Measurements from ENCODE around the gene DCAF10. TPM values are rescaled to one million over a fixed set of nuclear protein-coding genes. Genes with fewer than 3 reads are reported as not detected.

The DCAF10 gene
- total and polyA plus RNA-seq, 2 of the 13 experiments (the other 11 are each of a cell fraction or from before 2014, with no cell fraction given): 9.2 to 20.3 TPM

DNA sequence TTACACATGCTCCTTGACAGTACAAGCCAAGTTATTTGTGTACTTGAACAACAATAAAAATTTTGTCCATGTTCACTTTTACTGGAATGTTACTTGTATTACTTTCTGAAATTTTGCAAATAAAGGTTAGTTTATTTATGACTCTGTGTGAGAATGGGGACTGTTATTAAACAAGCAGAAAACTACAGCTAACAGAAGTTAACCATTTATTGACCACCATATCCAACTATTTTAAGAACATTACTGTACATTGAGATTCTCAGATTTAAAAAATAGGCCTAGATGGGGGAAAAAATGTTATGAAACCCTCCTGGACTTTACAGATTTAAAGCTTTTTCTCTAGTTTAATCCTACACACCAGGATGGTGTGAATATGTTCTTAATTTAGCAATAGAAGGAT is 101.5 kb downstream of the DCAF10 start:
- H3K36me3 ChIP-seq (replicated peaks in 1 of 2; ENCODE audit: control insufficient read depth in 1 of 2, insufficient read depth in 2 of 2, low read length in 2 of 2): peaks cover 2 to 12% of the 10 kb centered on the region in 2 experiments; a peak in 3 of 5 replicates
- FAIRE-seq: no peak
- H3K79me2 ChIP-seq (ENCODE audit: insufficient read depth, low read length): peaks cover 22% of the 10 kb centered on the region
- intact Hi-C loops (cut with micrococcal nuclease; ENCODE audit: unreplicated experiment) (loop anchor here (5.0 kb wide), 2 partner anchors 115 to 415 kb away; partner anchors contain the start of genes EXOSC3 and POLR1E), in situ Hi-C loops (cut with HindIII; ENCODE audit: extremely low pct_ligation_motif_present, low pct_unique_long_range_greater_than_20kb) (loop anchor here (10.0 to 25.0 kb wide), 3 partner anchors 353 to 453 kb away; partner anchors contain the start of gene POLR1E)
- ATAC-seq: no peak
- H3K4me1 ChIP-seq (ENCODE audit: insufficient read depth, low read length): peaks cover 44% of the 10 kb centered on the region
- no peak for DNase-seq (ENCODE audit: low spot score)
- ChIA-PET POLR2A (interaction anchor here (1.2 to 1.7 kb wide), 2 partner anchors 9 to 416 kb away, joined by 4 to 5 read pairs; no protein-coding TSS in a partner anchor), CTCF (ENCODE audit: low intra/inter-chr PET ratio, low total read pairs) (no interaction called here)
- H3K27me3 ChIP-seq (ENCODE audit: control insufficient read depth in 1 of 2, insufficient read depth in 2 of 2, low read length in 2 of 2): no peaks in the 10 kb centered on the region; a peak in 1 of 5 replicates
- H3K4me3 ChIP-seq (replicated peaks in 1 of 3; ENCODE audit: insufficient read depth in 1 of 3, low read depth in 2 of 3, low read length in 3 of 3): peak overlapping the region in 2 of 3 experiments; percentile 77 to 90; a peak in 2 of 6 replicates
- no peaks in the 10 kb centered on the region for H3K9me3 ChIP-seq (ENCODE audit: low read length)
- H3K4me2 ChIP-seq (ENCODE audit: low read depth, low read length): peak overlapping the region; percentile 95
- H3K9ac ChIP-seq (ENCODE audit: insufficient read depth, low read depth, low read length): no peak overlapping the region
- no TSS peak for BruUV-seq (replicated peaks)
- TF ChIP-seq GABPA (IDR thresholded peaks at IDR 0.05; ENCODE audit: low read depth, low read length): no peak
- no peak for TF ChIP-seq GABPA (CRISPR knock-in tag; IDR thresholded peaks at IDR 0.05; ENCODE audit: low read depth)
- TF ChIP-seq ZNF652 (CRISPR knock-in tag; IDR thresholded peaks at IDR 0.05; ENCODE audit: borderline replicate concordance, low read depth): peak; percentile 75
- no peak overlapping the region for H2AFZ ChIP-seq (ENCODE audit: low read length)
- no peak overlapping the region for H3K27ac ChIP-seq (ENCODE audit: extremely low read length, insufficient read depth, low read length)
- no peaks in the 10 kb centered on the region for H4K20me1 ChIP-seq (ENCODE audit: insufficient read depth, low read length)

DNA sequence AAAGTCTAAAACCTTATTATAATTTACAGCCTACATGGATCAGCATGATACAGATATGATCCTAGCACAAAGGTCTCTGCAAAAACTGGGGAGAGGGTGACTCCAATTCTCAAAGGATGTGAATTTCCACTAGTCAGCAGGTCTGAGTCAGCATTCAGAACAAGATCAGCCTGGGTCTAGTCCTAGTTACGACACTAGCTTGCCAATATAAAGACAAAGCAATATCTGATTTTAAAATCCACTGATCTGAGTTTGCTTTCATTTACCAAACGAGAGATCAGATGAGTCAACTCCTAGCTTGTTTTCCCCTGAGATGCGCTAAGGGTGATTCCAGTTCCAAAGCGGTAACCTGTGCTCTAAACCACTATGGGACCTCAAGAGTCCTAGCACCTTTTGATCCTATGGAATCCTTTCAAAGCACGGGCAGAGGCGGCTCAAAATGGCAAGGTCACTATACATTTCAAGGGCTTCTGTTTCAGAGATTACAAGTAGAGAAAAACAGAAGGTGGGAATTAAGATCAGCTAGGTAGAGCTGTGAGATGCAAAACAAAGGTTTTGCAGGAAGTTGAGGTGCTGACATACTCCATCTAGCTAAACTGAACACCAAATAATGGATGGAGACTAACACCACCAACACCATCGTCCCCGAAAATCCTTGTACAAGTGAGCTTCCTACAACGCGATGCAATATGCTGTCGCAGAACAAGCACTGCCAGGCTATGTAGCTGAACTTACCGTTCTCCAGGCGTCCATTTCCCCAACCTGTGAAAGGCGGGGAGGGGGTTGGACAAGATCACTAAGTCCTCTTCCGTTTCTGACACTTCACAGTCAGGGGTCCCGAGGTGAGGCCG is 102.4 kb downstream of the DCAF10 start:
- intact Hi-C loops (cut with micrococcal nuclease; ENCODE audit: unreplicated experiment) (loop anchor here (1.0 to 5.0 kb wide), 3 partner anchors 101 to 416 kb away; partner anchors contain the start of genes EXOSC3 and POLR1E), in situ Hi-C loops (cut with HindIII; ENCODE audit: extremely low pct_ligation_motif_present, low pct_unique_long_range_greater_than_20kb) (loop anchor here (10.0 to 25.0 kb wide), 3 partner anchors 352 to 452 kb away; partner anchors contain the start of gene POLR1E)
- ChIA-PET POLR2A (interaction anchor here (0.6 to 1.7 kb wide), 5 partner anchors 10 to 418 kb away, joined by 3 to 5 read pairs (median 3); no protein-coding TSS in a partner anchor), CTCF (ENCODE audit: low intra/inter-chr PET ratio, low total read pairs) (no interaction called here)
- no peaks in the 10 kb centered on the region for H4K20me1 ChIP-seq (ENCODE audit: insufficient read depth, low read length)
- no TSS peak for BruUV-seq (replicated peaks)
- FAIRE-seq (peak; percentile 12), DNase-seq (ENCODE audit: low spot score) (peak; percentile 27), ATAC-seq (peak; percentile 9)
- peaks cover 45% of the 10 kb centered on the region for H3K4me1 ChIP-seq (ENCODE audit: insufficient read depth, low read length)
- WGBS (ENCODE audit: low lambda C conversion rate): 3% methylated on average over 8 of the region's 17 CpGs
- H3K4me2 ChIP-seq (ENCODE audit: low read depth, low read length): peak overlapping the region; percentile 95
- H3K4me3 ChIP-seq (replicated peaks in 1 of 3; ENCODE audit: insufficient read depth in 1 of 3, low read depth in 2 of 3, low read length in 3 of 3): peak overlapping the region; percentile 77 to 94 (median 90)
- peaks cover 22% of the 10 kb centered on the region for H3K79me2 ChIP-seq (ENCODE audit: insufficient read depth, low read length)
- H3K9me3 ChIP-seq (ENCODE audit: low read length): no peaks in the 10 kb centered on the region
- H2AFZ ChIP-seq (ENCODE audit: low read length): no peak overlapping the region
- H3K27me3 ChIP-seq (ENCODE audit: control insufficient read depth in 1 of 2, insufficient read depth in 2 of 2, low read length in 2 of 2): no peaks in the 10 kb centered on the region; a peak in 1 of 5 replicates
- peak overlapping the region; percentile 72 for H3K27ac ChIP-seq (ENCODE audit: extremely low read length, insufficient read depth, low read length)
- H3K36me3 ChIP-seq (replicated peaks in 1 of 2; ENCODE audit: control insufficient read depth in 1 of 2, insufficient read depth in 2 of 2, low read length in 2 of 2): peaks cover 2 to 9% of the 10 kb centered on the region in 2 experiments; a peak in 3 of 5 replicates
- peak overlapping the region; percentile 84 for H3K9ac ChIP-seq (ENCODE audit: insufficient read depth, low read depth, low read length)
- no peak for TF ChIP-seq RXRA (CRISPR knock-in tag; IDR thresholded peaks at IDR 0.05)
- no peak for TF ChIP-seq ZNF530 (CRISPR knock-in tag; IDR thresholded peaks at IDR 0.05; ENCODE audit: low read depth)
- no peak for TF ChIP-seq EP300 (IDR thresholded peaks at IDR 0.05; ENCODE audit: low read depth in 2 of 2, low read length in 2 of 2)
- no peak for TF ChIP-seq EP300 (CRISPR knock-in tag; IDR thresholded peaks at IDR 0.05; ENCODE audit: borderline replicate concordance)
- no peak for TF ChIP-seq ZNF547 (CRISPR knock-in tag; IDR thresholded peaks at IDR 0.05)
- TF ChIP-seq ZNF264 (CRISPR knock-in tag; IDR thresholded peaks at IDR 0.05): 0 out of 2 replicates have a peak, but pooled peaks have one; percentile 3
- no peak for TF ChIP-seq RXRB (CRISPR knock-in tag; IDR thresholded peaks at IDR 0.05; ENCODE audit: borderline replicate concordance)
- TF ChIP-seq NFATC3 (CRISPR knock-in tag; IDR thresholded peaks at IDR 0.05): no peak
- TF ChIP-seq NFRKB (IDR thresholded peaks at IDR 0.05): no peak
- no peak for TF ChIP-seq ZNF253 (CRISPR knock-in tag; IDR thresholded peaks at IDR 0.05; ENCODE audit: borderline replicate concordance)
- TF ChIP-seq CBX1 (IDR thresholded peaks at IDR 0.05; ENCODE audit: low read depth): no peak
- TF ChIP-seq ZNF615 (CRISPR knock-in tag; IDR thresholded peaks at IDR 0.05; ENCODE audit: borderline replicate concordance): no peak
- peak; percentile 92 for TF ChIP-seq MAFF (IDR thresholded peaks at IDR 0.05; ENCODE audit: low read depth, low read length)
- no peak for TF ChIP-seq ZBTB1 (CRISPR knock-in tag; IDR thresholded peaks at IDR 0.05; ENCODE audit: borderline replicate concordance)
- no peak for TF ChIP-seq ZNF431 (CRISPR knock-in tag; IDR thresholded peaks at IDR 0.05; ENCODE audit: borderline replicate concordance, low read depth)
- no peak for TF ChIP-seq YY1 (IDR thresholded peaks at IDR 0.05; ENCODE audit: insufficient read depth, insufficient replicate concordance, low read depth, low read length)
- TF ChIP-seq ZNF337 (CRISPR knock-in tag; IDR thresholded peaks at IDR 0.05; ENCODE audit: borderline replicate concordance, low read depth): no peak

Data from HepG2 (cell line).